ENCODE measurements around the gene SGCA.

GRCh38 chr17:50155115-50155819, 10.5 kb upstream of the SGCA start:
- TF ChIP-seq TAF1 (CRISPR knock-in tag; IDR thresholded peaks at IDR 0.05) (no peak), CTCF (CRISPR knock-in tag; IDR thresholded peaks at IDR 0.05) (no peak), PHF8 (CRISPR knock-in tag; IDR thresholded peaks at IDR 0.05) (no peak), TBL1XR1 (IDR thresholded peaks at IDR 0.05; ENCODE audit: borderline replicate concordance, low read length, partially characterized antibody) (no peak), FOXK2 (IDR thresholded peaks at IDR 0.05) (no peak)
